Endothelial cell of umbilical vein (primary cell): ENCODE data around the gene GLOD4. TPM values are rescaled to one million over a fixed set of nuclear protein-coding genes. Genes with fewer than 3 reads are reported as not detected.

ENCODE experiments used
- BruUV-seq: library from RNA; stranded (reverse); fragments of 400-500 nt; replicated peaks from 2 replicates; lab custom pipeline; 2021; lab: Mats Ljungman, UMichigan
- CTCF ChIA-PET: fragments of 300-600, 350-600 bp; sonication (Branson Sonifier 250); formaldehyde crosslinking; loops from one replicate; lab custom pipeline; 2021; ENCODE audit warnings: antibody characterized with exemption, inconsistent platforms; lab: Charles Lee
- POLR2A ChIA-PET: fragments of 300-600, 350-600 bp; sonication (Branson Sonifier 250); formaldehyde crosslinking; loops from one replicate; lab custom pipeline; 2021; ENCODE audit warnings: antibody characterized with exemption, inconsistent platforms; lab: Charles Lee
- DNase-seq: peaks from one replicate; pipeline ENCODE4 v3.0.0-alpha.2; 2011; ENCODE audit warnings: low read depth, low spot score
- FAIRE-seq: peaks from 2 replicates; lab custom pipeline; 2011; peaks lifted over from hg19 to GRCh38; lab: Jason Lieb, UNC
- H2AFZ ChIP-seq: 2 replicates; pipeline ENCODE4 v1.6.0; 2012; ENCODE audit warnings: low read depth, low read length, control low read depth, inconsistent platforms
- H3K27ac ChIP-seq: 2 replicates; pipeline ENCODE4 v1.5.1; 2011; ENCODE audit warnings: low read depth, mild to moderate bottlenecking, control low read depth, low read length, moderate library complexity; ENCODE audit not compliant: insufficient read depth
- H3K27me3 ChIP-seq, 2 experiments: 2 replicates each; pipeline versions ENCODE4 v1.6.0 to v1.6.1; 2011; ENCODE audit warnings: low read length in 2 of 2, mixed read lengths in 1 of 2; ENCODE audit not compliant: control insufficient read depth in 2 of 2, insufficient read depth in 2 of 2
- H3K36me3 ChIP-seq, 2 experiments: 2 replicates in 1 of 2; 3 replicates in 1 of 2; pipeline ENCODE4 v1.5.1; 2011; ENCODE audit warnings: low read length in 2 of 2, mild to moderate bottlenecking in 1 of 2, moderate library complexity in 1 of 2; ENCODE audit not compliant: control insufficient read depth in 2 of 2, insufficient read depth in 2 of 2; ENCODE audit errors: extremely low read depth in 1 of 2
- H3K4me1 ChIP-seq: 3 replicates; pipeline ENCODE4 v1.5.1; 2011; ENCODE audit warnings: mild to moderate bottlenecking, low read length; ENCODE audit not compliant: control insufficient read depth, insufficient read depth; ENCODE audit errors: extremely low read depth
- H3K4me2 ChIP-seq: 2 replicates; pipeline ENCODE4 v1.6.1; 2011; ENCODE audit warnings: low read length, control low read depth, mixed read lengths; ENCODE audit not compliant: insufficient read depth
- H3K4me3 ChIP-seq, 3 experiments: fragments of 200-600 bp in 1 of 3; sonication (generic), shearing (Covaris generic) in 1 of 3; replicated peaks in 1 of 3; 2 replicates each; pipeline ENCODE4 v1.5.1; 2011 to 2016; ENCODE audit warnings: control low read depth in 3 of 3, low read length in 3 of 3, mild to moderate bottlenecking in 2 of 3, inconsistent platforms in 1 of 3, low read depth in 1 of 3, moderate library complexity in 1 of 3; ENCODE audit not compliant: insufficient read depth in 1 of 3
- H3K79me2 ChIP-seq: 2 replicates; pipeline ENCODE4 v1.6.0; 2012; ENCODE audit warnings: low read length, inconsistent platforms; ENCODE audit not compliant: control insufficient read depth, insufficient read depth
- H3K9ac ChIP-seq: replicated peaks from 2 replicates; pipeline ENCODE3; 2011; ENCODE audit warnings: low read length, control low read depth; ENCODE audit not compliant: insufficient read depth; ENCODE audit errors: extremely low read depth
- H3K9me1 ChIP-seq: replicated peaks from 3 replicates; pipeline ENCODE4 v1.6.0; 2011; ENCODE audit warnings: mild to moderate bottlenecking, low read length; ENCODE audit not compliant: control insufficient read depth, insufficient read depth; ENCODE audit errors: extremely low read depth
- H3K9me3 ChIP-seq: replicated peaks from 2 replicates; pipeline ENCODE4 v1.5.1; 2012; ENCODE audit warnings: low read length, inconsistent platforms; ENCODE audit not compliant: control insufficient read depth, insufficient read depth
- H4K20me1 ChIP-seq: replicated peaks from 2 replicates; pipeline ENCODE3; 2011; ENCODE audit warnings: mild to moderate bottlenecking, low read length; ENCODE audit not compliant: control insufficient read depth, insufficient read depth; ENCODE audit errors: extremely low read depth
- CTCF ChIP-seq, 2 donors: IDR thresholded peaks; 1 replicate in 1 of 2; 2 replicates in 1 of 2; pipeline ENCODE4 v1.5.1; 2011; ENCODE audit warnings: low read length in 2 of 2, mild to moderate bottlenecking in 2 of 2, moderate library complexity in 2 of 2, control low read depth in 1 of 2, inconsistent platforms in 1 of 2, low read depth in 1 of 2; ENCODE audit not compliant: insufficient read depth in 1 of 2; ENCODE audit errors: extremely low read depth in 1 of 2
- EZH2 ChIP-seq: IDR thresholded peaks from 2 replicates; pipeline ENCODE4 v1.6.1; 2012; ENCODE audit warnings: borderline replicate concordance, low read depth, mild to moderate bottlenecking, moderate library complexity, low read length, inconsistent platforms; ENCODE audit not compliant: severe bottlenecking
- FOS ChIP-seq: IDR thresholded peaks from 2 replicates; pipeline ENCODE4 v1.6.1; 2011; ENCODE audit warnings: mild to moderate bottlenecking, low read length, moderate library complexity, borderline replicate concordance; ENCODE audit not compliant: insufficient read depth
- GATA2 ChIP-seq: IDR thresholded peaks from 2 replicates; pipeline ENCODE4 v1.7.0; 2011; ENCODE audit warnings: low read depth, mild to moderate bottlenecking, moderate library complexity, mixed read lengths, low read length; ENCODE audit not compliant: insufficient read length, insufficient read depth
- JUN ChIP-seq: IDR thresholded peaks from 2 replicates; pipeline ENCODE4 v1.6.1; 2011; ENCODE audit warnings: borderline replicate concordance, low read depth; ENCODE audit not compliant: insufficient read length, insufficient read depth
- MAX ChIP-seq: IDR thresholded peaks from 2 replicates; pipeline ENCODE4 v1.6.1; 2011; ENCODE audit not compliant: insufficient read depth, insufficient read length
- MYC ChIP-seq: IDR thresholded peaks from one replicate; pipeline ENCODE4 v1.6.1; 2011; ENCODE audit warnings: mild to moderate bottlenecking, low read depth, low read length
- POLR2A ChIP-seq: IDR thresholded peaks from 2 replicates; pipeline ENCODE4 v1.6.1; 2012; ENCODE audit warnings: low read depth, mild to moderate bottlenecking, control low read depth, low read length
- POLR2AphosphoS5 ChIP-seq: IDR thresholded peaks from 2 replicates; pipeline ENCODE4 v1.6.1; 2012; ENCODE audit warnings: low read depth, mild to moderate bottlenecking, control low read depth, low read length, moderate library complexity; ENCODE audit not compliant: insufficient read depth
- dilution Hi-C: fragments of 300-500 bp; cut with MboI; formaldehyde crosslinking; loops from one replicate; pipeline ENCODE4 v1.15.0; 2019; ENCODE audit warnings: low sequenced_read_pairs; ENCODE audit not compliant: extremely low pct_ligation_motif_present
- intact Hi-C: fragments of 100-400 bp; cut with micrococcal nuclease; formaldehyde crosslinking; loops from one replicate; pipeline ENCODE4 v1.10.0; 2022
- polyA plus RNA-seq, 4 experiments: library from polyadenylated mRNA; depleted of rRNA in 3 of 4; stranded (reverse) in 3 of 4; unstranded in 1 of 4; fragments of >200 nt; gene quantifications; 2 replicates each; pipeline versions ENCODE4 v1.2.1 to v1.2.3, GENCODE V29; 2011 to 2012; ENCODE audit warnings: missing spikeins in 1 of 4
- total RNA-seq: library from RNA; stranded (reverse); gene quantifications from 2 replicates; pipeline ENCODE4 v1.2.3, GENCODE V29; 2021

The GLOD4 gene
- total and polyA plus RNA-seq, 2 donors (not counting 3 experiments of a cell fraction or from before 2014, with no cell fraction given), result 41.3 to 84.2 TPM

- Histone ChIP-seq H2AFZ (no peak overlapping the region), H3K27ac (no peak overlapping the region), H3K9ac (no peak overlapping the region), H3K4me2 (no peak overlapping the region), H3K9me3 (no peaks in the 10 kb centered on the region), H3K36me3 (peaks cover 15% of the 10 kb centered on the region in 2 experiments), H3K9me1 (no peaks in the 10 kb centered on the region), H3K4me3 (no peak overlapping the region), H3K79me2 (peaks cover 8% of the 10 kb centered on the region), H4K20me1 (no peaks in the 10 kb centered on the region), H3K4me1 (no peaks in the 10 kb centered on the region), H3K27me3 (no peaks in the 10 kb centered on the region)
- CTCF ChIA-PET, result interaction anchor here (0.8 to 15.3 kb wide), 3 partner anchors 190 to 207 kb away, joined by 3 to 341 read pairs (median 6); partner anchors contain the start of genes NXN and TIMM22
- POLR2A ChIA-PET, result no interaction called here
- dilution Hi-C loops (loop anchor here (25.0 kb wide), 1 partner anchor 198 kb away; the partner anchor contains the start of genes NXN and TIMM22), intact Hi-C loops (no loop called here)
- no peak for FAIRE-seq
- TF ChIP-seq CTCF (IDR thresholded peaks at IDR 0.05; ENCODE audit: extremely low read depth in 1 of 2, insufficient read depth in 1 of 2, low read depth in 1 of 2, low read length in 2 of 2) (no peak), EZH2 (no peak), FOS (no peak), POLR2A (no peak), POLR2AphosphoS5 (no peak), MYC (no peak), GATA2 (no peak), MAX (no peak), JUN (no peak)
- DNase-seq, result no peak
- no TSS peak for BruUV-seq
Observed at GRCh38 chr17:789160-789840, 7.2 kb upstream of the GLOD4 start.
